HCT116 (cell line): Measurements from ENCODE around the gene KRT81. TPM values are rescaled to one million over a fixed set of nuclear protein-coding genes. Genes with fewer than 3 reads are reported as not detected.

ENCODE experiments used
- ATAC-seq: fragments of 200-7000 bp; cut with Tn5 transposase; 2 replicates; pipeline ENCODE4 v1.9.1; 2020; ENCODE audit warnings: mild to moderate bottlenecking, moderate library complexity
- BruUV-seq: library from RNA; stranded (reverse); fragments of 400-500 nt; replicated peaks from 2 replicates; lab custom pipeline; 2021; lab: Mats Ljungman, UMichigan
- CTCF ChIA-PET: fragments of 300-600 bp; sonication (Branson Sonifier 250); formaldehyde crosslinking; loops from one replicate; lab custom pipeline; 2021; ENCODE audit warnings: antibody characterized with exemption; lab: Charles Lee
- POLR2A ChIA-PET: fragments of 300-600, 350-600 bp; sonication (Branson Sonifier 250); formaldehyde crosslinking; loops from one replicate; lab custom pipeline; 2021; ENCODE audit warnings: antibody characterized with exemption; lab: Charles Lee
- RAD21 ChIA-PET, 2 experiments: fragments of 300-600 bp; sonication (Branson Sonifier 250); formaldehyde crosslinking; loops; one replicate each; lab custom pipeline; 2023; ENCODE audit warnings: low total read pairs in 2 of 2; ENCODE audit not compliant: uncharacterized antibody in 2 of 2, unreplicated experiment in 2 of 2, low non-redundant PET in 1 of 2; lab: Charles Lee
- DNase-seq: peaks from one replicate; pipeline ENCODE4 v3.0.0-alpha.2; 2010; ENCODE audit warnings: low read depth, low spot score
- H2AFZ ChIP-seq: fragments of 200-600 bp; shearing (Covaris generic), sonication (generic); 2 replicates; pipeline ENCODE4 v1.6.1; 2017; ENCODE audit warnings: low read depth, mixed run types, mixed read lengths, antibody characterized with exemption, low read length; ENCODE audit not compliant: poor library complexity, severe bottlenecking
- H3K27ac ChIP-seq: 2 replicates; pipeline ENCODE4 v1.5.1; 2012; ENCODE audit warnings: low read depth, low read length
- H3K27me3 ChIP-seq: fragments of 200-600 bp; sonication (generic); 2 replicates; pipeline ENCODE4 v1.6.1; 2016; ENCODE audit warnings: mixed run types, low read length, mixed read lengths; ENCODE audit not compliant: insufficient read depth
- H3K36me3 ChIP-seq, 2 experiments: fragments of 200-500 bp in 1 of 2; fragments of 200-600 bp in 1 of 2; sonication (Bioruptor generic) in 1 of 2; sonication (generic) in 1 of 2; 2 replicates each; pipeline versions ENCODE4 v1.5.1 to v1.6.1; 2014 to 2016; ENCODE audit warnings: low read length in 2 of 2, inconsistent platforms in 1 of 2, mixed read lengths in 1 of 2, mixed run types in 1 of 2; ENCODE audit not compliant: insufficient read depth in 2 of 2, control insufficient read depth in 1 of 2
- H3K4me1 ChIP-seq, 2 experiments: fragments of 200-600 bp in 1 of 2; sonication (generic) in 1 of 2; 2 replicates each; pipeline versions ENCODE4 v1.5.1 to v1.6.1; 2012 to 2017; ENCODE audit warnings: low read length in 2 of 2, inconsistent platforms in 1 of 2, mild to moderate bottlenecking in 1 of 2, mixed read lengths in 1 of 2, mixed run types in 1 of 2, moderate library complexity in 1 of 2; ENCODE audit not compliant: insufficient read depth in 2 of 2, control insufficient read depth in 1 of 2
- H3K4me2 ChIP-seq: fragments of 200-600 bp; sonication (generic); 2 replicates; pipeline ENCODE4 v1.6.1; 2017; ENCODE audit warnings: mixed run types, low read length, mixed read lengths
- H3K4me3 ChIP-seq, 2 experiments: fragments of 200-600 bp in 1 of 2; sonication (generic) in 1 of 2; replicated peaks in 1 of 2; 2 replicates each; pipeline ENCODE4 v1.5.1; 2011 to 2016; ENCODE audit warnings: low read length in 2 of 2, control low read depth in 1 of 2, low read depth in 1 of 2, mild to moderate bottlenecking in 1 of 2, mixed read lengths in 1 of 2, mixed run types in 1 of 2
- H3K79me2 ChIP-seq: fragments of 200-600 bp; sonication (generic); 2 replicates; pipeline ENCODE4 v1.6.1; 2017; ENCODE audit warnings: mild to moderate bottlenecking, mixed run types, low read length, moderate library complexity, mixed read lengths; ENCODE audit not compliant: insufficient read depth
- H3K9ac ChIP-seq: fragments of 200-600 bp; sonication (generic); 2 replicates; pipeline ENCODE4 v1.6.1; 2016; ENCODE audit warnings: low read length, mixed read lengths
- H3K9me2 ChIP-seq: fragments of 200-600 bp; sonication (generic), shearing (Covaris generic); 2 replicates; pipeline ENCODE4 v1.6.1; 2017; ENCODE audit warnings: mixed run types, mild to moderate bottlenecking, moderate library complexity; ENCODE audit not compliant: insufficient read depth
- H3K9me3 ChIP-seq, 2 experiments: fragments of 200-500 bp in 1 of 2; fragments of 200-600 bp in 1 of 2; sonication (Bioruptor generic) in 1 of 2; sonication (generic) in 1 of 2; 2 replicates each; pipeline ENCODE4 v1.6.1; 2014 to 2017; ENCODE audit warnings: low read length in 2 of 2, mixed read lengths in 2 of 2, inconsistent platforms in 1 of 2, low read depth in 1 of 2, mild to moderate bottlenecking in 1 of 2, mixed run types in 1 of 2, moderate library complexity in 1 of 2; ENCODE audit not compliant: control insufficient read depth in 1 of 2, insufficient read depth in 1 of 2
- H4K20me1 ChIP-seq: fragments of 200-600 bp; sonication (generic), shearing (Covaris generic); 2 replicates; pipeline ENCODE4 v1.6.1; 2017; ENCODE audit warnings: mixed run types, mild to moderate bottlenecking, moderate library complexity; ENCODE audit not compliant: insufficient read depth
- CBX3 ChIP-seq: IDR thresholded peaks from 2 replicates; pipeline ENCODE4 v1.6.1; 2012; ENCODE audit warnings: low read depth
- CEBPB ChIP-seq: IDR thresholded peaks from 2 replicates; pipeline ENCODE4 v1.6.1; 2012; ENCODE audit warnings: low read depth
- EGR1 ChIP-seq: IDR thresholded peaks from 2 replicates; pipeline ENCODE4 v1.6.1; 2012; ENCODE audit warnings: low read depth
- ELF1 ChIP-seq: IDR thresholded peaks from 2 replicates; pipeline ENCODE4 v1.6.1; 2012; ENCODE audit warnings: low read depth, borderline replicate concordance
- EZH2 ChIP-seq: fragments of 200-600 bp; sonication (generic); IDR thresholded peaks from 2 replicates; pipeline ENCODE4 v1.6.1; 2017; ENCODE audit warnings: antibody characterized with exemption, mixed run types
- FOSL1 ChIP-seq: IDR thresholded peaks from 2 replicates; pipeline ENCODE4 v1.6.1; 2012; ENCODE audit warnings: low read depth
- JUND ChIP-seq: IDR thresholded peaks from 2 replicates; pipeline ENCODE4 v1.6.1; 2012
- MAX ChIP-seq: IDR thresholded peaks from 2 replicates; pipeline ENCODE4 v1.6.1; 2012
- POLR2A ChIP-seq: IDR thresholded peaks from 2 replicates; pipeline ENCODE4 v1.7.0; 2011; ENCODE audit warnings: borderline replicate concordance; ENCODE audit not compliant: insufficient read depth, insufficient read length; ENCODE audit errors: extremely low read depth
- POLR2AphosphoS5 ChIP-seq: IDR thresholded peaks from 2 replicates; pipeline ENCODE4 v1.6.1; 2011; ENCODE audit warnings: mild to moderate bottlenecking, low read depth, low read length, moderate library complexity
- RAD21 ChIP-seq: IDR thresholded peaks from 2 replicates; pipeline ENCODE4 v1.6.1; 2012; ENCODE audit warnings: low read depth, mild to moderate bottlenecking
- REST ChIP-seq: IDR thresholded peaks from 2 replicates; pipeline ENCODE4 v1.6.1; 2012; ENCODE audit warnings: low read depth
- SIN3A ChIP-seq: IDR thresholded peaks from 2 replicates; pipeline ENCODE4 v1.6.1; 2012; ENCODE audit warnings: low read depth
- TCF7L2 ChIP-seq: IDR thresholded peaks from 2 replicates; pipeline ENCODE4 v1.7.0; 2011; ENCODE audit warnings: borderline replicate concordance, inconsistent platforms; ENCODE audit not compliant: insufficient read depth, insufficient read length; ENCODE audit errors: extremely low read depth
- ZBTB33 ChIP-seq: IDR thresholded peaks from 2 replicates; pipeline ENCODE4 v1.6.1; 2011; ENCODE audit warnings: mild to moderate bottlenecking, low read length, moderate library complexity; ENCODE audit not compliant: insufficient replicate concordance; ENCODE audit errors: extremely low read depth
- ZFX ChIP-seq: fragments of 450-650 bp; IDR thresholded peaks from 2 replicates; pipeline ENCODE4 v1.6.1; 2017
- ZNF274 ChIP-seq: fragments of 200-500 bp; sonication (Bioruptor generic); IDR thresholded peaks from 2 replicates; pipeline ENCODE4 v1.6.1; 2014; ENCODE audit warnings: mild to moderate bottlenecking, low read depth, low read length, inconsistent platforms
- intact Hi-C: fragments of 100-400 bp; cut with micrococcal nuclease; formaldehyde crosslinking; loops from 2 replicates; pipeline ENCODE4 v1.10.0; 2022
- total RNA-seq: library from RNA; stranded (reverse); gene quantifications from one replicate; pipeline ENCODE4 v1.2.1, GENCODE V29; 2021; ENCODE audit not compliant: unreplicated experiment

Gene KRT81
- total RNA-seq, 1 experiment from 2014 or later, result 0.84 TPM

GRCh38 chr12:52320784-52321400 is 29.6 kb upstream of the KRT81 start, which contains the start of gene KRT83:
KRT83 (minus strand) TSS chr12:52321398; CDS start chr12:52321335, 63 bp downstream.
- Histone ChIP-seq H3K4me1 (peaks cover 0 to 4% of the 10 kb centered on the region in 2 experiments; a peak in 1 of 4 replicates), H3K36me3 (no peaks in the 10 kb centered on the region), H3K9me2 (no peaks in the 10 kb centered on the region), H2AFZ (no peak within 1 kb of the TSS), H3K4me3 (no peak within 1 kb of the TSS), H3K9ac (no peak within 1 kb of the TSS), H3K4me2 (no peak within 1 kb of the TSS), H3K27ac (no peak within 1 kb of the TSS), H3K9me3 (no peaks in the 10 kb centered on the region), H4K20me1 (no peaks in the 10 kb centered on the region), H3K79me2 (no peaks in the 10 kb centered on the region), H3K27me3 (no peaks in the 10 kb centered on the region; the same call in 1 of the 2 replicates)
- TF ChIP-seq ZNF274 (no peak), ELF1 (no peak), POLR2A (no peak), TCF7L2 (no peak), JUND (no peak), CBX3 (no peak), EZH2 (no peak), MAX (no peak), CEBPB (no peak), REST (no peak), ZFX (no peak), ZBTB33 (no peak), POLR2AphosphoS5 (no peak), SIN3A (no peak), RAD21 (no peak), FOSL1 (no peak), EGR1 (no peak)
- intact Hi-C loops, result no loop called here
- ChIA-PET CTCF (no interaction called here), POLR2A (no interaction called here), RAD21 (no interaction called here)
- BruUV-seq, result no TSS peak
- ATAC-seq (no peak), DNase-seq (no peak)
